GM19193 (cell line): ENCODE results near the gene MSI2.

Experiments
- POLR2A ChIP-seq: IDR thresholded peaks from 4 replicates; pipeline ENCODE4 v1.6.1; 2011; ENCODE audit not compliant: insufficient read depth, insufficient read length; ENCODE audit errors: extremely low read depth

The MSI2 gene

DNA sequence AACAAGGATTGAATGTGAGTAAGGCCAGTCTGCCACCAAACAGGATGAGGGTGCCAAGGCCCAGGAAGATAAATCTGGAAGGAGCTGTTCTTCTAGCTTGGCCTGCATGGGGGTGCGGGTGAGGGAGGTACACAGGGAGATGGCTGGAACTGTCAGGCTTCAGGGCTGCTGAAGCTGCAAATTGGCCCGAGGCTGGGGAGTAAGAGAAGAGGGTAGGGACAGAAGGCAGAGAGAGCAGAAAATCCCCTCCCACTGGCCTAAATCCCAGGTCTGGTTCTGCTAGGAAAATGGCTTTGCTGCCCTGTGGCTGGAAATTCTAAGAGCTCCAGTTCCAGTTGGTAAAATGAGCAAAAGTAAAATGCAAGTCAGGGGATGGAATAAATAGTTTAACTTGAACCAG lies 400.9 kb downstream of the MSI2 start:
- no peak for TF ChIP-seq POLR2A

DNA sequence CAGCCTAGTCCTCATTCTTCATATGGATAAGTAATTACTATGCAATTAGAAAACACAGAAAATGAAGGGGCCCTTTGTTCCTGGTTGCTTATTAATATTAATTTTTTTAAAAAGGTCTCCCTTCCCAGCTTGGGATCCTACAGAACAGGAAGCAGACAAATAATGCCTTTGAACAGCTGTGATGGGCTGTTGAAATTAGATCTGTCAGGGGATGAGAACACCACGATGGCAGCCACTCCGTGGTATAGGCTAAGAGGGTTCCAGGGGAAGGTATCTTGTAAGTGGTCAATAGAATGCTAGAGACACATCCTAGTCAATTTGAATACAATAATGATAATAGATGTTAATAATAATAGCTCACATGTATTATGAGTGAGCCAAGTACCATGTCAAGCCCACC lies 405.7 kb downstream of the MSI2 start:
- no peak for TF ChIP-seq POLR2A

DNA sequence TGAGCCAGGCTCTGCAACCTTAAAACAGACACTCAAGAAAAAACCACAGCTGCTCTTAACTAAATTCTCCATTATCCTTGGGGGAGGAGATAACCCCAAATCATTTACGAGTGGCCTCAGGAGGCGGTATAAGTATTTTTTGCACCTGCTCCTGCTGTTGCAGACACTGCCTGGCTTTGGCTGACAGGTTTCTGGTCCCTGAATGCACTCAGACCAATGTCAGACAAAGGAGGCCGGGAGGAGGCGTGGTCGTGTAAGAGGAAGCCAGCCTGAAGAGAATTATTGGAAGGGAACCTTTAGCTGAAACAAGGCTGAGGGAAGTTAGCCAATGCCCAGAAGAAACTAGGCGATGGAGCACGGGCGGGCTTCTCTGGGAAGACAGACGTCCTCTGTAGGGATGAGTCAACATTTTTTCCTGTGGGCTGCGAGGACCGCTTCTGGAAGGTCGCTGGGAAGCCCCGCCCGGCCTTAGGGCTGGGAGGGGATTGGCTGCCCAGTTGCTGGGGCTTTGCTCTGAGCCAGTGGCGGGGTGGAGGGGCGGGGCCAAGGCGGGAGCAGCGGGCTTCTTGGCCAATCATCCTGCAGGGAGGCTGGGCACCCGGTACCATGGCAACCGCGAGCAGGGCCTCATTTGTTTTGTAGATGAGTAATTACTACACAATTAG lies 406.5 kb downstream of the MSI2 start:
- TF ChIP-seq POLR2A, result no peak

DNA sequence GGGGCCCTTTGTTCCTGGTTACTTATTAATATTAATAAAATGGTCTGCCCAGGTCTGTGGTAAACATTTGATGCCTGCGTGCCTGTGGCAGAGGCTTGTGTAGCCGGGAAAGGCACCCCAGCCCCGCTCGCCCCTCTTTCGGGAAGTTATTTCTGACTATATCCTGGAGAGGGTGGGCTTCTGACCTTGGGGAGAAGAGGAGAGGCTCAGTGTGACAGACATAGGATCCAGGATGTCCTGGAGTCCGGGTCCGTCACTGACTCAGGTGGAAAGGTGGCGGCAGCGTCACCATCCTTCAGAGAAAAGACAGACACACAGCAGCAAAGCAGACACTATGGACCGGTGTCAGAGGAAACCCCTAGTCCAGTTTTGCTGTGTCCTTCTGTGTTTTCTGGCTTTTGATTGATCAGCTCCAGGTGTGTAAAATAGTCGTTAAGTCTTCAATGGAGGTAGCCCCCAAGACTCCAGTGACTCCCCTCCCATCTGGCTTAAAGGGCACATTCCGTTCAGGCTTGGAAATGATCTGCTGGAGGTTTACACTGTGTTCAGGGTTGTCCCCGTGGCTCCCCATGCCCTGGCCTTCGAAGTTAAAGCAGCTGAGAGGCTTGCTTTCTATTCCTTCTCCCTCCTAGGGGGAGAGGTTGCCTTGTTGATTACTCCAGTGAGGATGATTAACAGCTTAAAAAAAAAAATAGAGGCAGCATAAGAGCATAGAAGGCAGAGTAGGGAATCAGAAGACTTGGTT lies 407.2 kb downstream of the MSI2 start:
- TF ChIP-seq POLR2A, result no peak

DNA sequence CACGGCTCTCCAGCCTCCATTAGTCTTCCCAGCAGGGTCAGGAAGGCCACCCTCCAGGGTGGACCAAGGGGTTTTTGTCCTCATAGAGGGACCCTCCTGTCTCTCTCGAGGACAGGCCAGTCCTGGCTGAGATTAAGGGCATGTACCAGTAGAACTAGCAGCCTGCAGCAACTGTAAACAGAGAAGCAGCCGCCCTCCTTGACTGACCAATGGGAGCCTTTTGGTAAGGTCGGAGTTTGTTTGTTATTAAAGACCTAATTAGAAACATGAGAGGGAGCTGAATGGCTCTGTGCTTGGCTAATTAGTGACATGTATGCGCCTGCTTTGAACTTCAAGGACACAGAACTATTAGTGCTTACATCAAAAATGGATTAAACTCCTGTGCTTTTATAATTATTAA lies 408.8 kb downstream of the MSI2 start:
- TF ChIP-seq POLR2A, result no peak

DNA sequence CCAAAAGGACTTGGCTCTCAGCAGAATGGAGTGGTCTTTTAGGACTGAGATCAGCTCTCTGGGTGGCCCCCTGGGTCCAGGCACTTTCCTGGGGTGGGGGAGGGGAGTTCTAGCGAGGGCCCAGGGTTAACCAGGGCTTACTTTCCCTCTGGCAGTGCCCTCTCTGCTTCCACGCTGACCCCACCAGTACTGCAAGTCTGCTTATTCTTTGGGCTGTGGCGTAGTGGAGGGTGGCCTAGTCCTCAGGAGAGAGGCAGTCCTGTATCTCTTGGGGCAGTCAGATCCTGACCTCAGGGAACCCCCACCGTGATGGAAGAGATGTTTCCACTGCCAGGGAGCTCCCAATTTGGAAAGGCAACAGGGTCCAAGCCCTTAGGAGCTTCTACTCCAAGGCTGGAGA lies 409.4 kb downstream of the MSI2 start:
- TF ChIP-seq POLR2A, result no peak

DNA sequence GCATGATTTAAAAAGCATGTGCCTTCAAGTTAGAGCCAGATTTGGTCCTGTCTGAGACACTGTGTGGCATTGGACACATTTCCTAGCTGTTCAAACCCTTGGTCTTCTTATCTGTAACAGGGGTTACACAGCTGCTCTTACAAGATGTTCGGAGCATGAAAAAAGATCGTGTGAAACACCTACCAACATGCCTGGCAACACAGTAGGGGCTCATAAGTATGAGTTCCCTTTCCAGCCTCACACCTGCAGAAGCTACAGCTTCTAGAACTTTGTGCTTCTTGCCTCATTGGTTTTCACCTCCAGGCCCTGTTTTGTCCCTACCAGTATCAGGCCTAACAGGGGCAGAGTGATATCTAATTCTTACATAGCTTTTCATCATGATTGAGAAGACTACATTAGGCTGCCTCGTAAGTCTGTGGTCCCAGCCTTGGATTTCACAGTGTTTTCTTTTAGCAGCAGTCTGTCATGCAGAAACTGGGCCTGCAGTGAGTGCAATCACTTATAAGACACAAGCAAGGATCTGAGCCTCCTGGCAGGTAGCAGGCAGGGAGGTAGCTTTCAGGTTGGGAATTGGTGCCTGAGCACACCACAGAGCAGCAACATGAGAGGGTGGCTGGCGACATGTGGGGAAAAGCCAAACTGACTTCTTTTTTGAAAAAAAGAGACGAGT lies 410.0 kb downstream of the MSI2 start:
- no peak for TF ChIP-seq POLR2A

DNA sequence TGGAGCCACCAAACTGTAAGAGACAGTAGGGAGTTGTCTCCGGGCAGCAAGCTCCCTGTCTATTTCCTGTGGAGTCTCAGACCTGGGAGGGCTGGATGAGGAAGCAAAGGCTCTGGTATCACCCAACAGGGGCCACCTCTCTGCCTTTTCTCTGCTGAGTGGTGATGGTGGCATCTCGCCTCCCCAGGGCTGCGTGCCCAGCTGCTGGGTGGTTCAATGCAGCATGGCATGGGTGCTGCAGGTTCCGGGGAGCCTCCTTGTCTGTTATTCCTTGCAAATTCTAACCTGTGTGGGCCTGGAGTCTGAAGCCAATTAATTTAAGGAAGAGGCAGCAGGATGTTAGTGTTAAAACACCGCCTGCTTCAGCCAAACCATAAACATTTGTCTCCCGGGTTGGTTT lies 410.6 kb downstream of the MSI2 start:
- TF ChIP-seq POLR2A, result no peak

DNA sequence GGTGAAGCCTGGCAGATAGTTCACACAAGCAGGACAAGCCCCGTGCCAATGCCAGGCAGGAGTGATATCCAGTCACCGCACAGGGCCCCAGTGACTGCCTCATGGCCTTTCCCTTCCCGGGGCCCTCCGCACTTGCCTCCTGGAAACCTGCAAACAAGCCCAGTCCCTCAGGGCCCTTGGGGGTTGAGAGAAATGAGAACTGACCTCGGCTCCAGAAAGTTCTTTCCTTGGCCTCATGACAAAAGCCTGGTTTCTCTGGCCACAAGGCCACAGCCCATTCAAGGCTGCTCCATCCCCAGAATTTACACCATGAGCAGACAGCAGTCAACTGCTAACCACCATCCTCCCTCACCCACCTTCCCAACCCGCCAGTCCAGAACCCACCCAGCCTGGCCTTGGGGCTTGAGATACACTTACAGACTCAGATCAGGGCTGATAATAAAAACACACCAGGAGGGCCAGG lies 411.2 kb downstream of the MSI2 start:
- no peak for TF ChIP-seq POLR2A

DNA sequence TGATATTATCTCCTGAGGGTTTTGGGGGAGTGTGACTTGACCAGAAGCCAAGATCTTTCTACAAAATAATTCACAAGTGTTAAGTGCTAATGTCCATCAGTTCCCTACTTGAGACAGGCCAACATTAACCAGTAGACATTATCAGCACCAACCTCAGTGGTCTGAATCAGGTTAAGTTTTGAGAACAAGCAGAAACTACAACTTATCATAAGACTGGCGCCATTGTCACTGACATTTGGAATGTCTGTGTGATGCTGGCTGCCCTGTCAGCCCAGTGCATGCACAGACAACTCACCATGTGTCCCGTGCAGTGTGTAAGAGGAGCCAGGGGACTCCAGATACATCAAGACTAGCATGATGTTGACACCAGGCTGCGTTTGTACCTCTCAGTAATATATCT lies 412.0 kb downstream of the MSI2 start:
- no peak for TF ChIP-seq POLR2A

DNA sequence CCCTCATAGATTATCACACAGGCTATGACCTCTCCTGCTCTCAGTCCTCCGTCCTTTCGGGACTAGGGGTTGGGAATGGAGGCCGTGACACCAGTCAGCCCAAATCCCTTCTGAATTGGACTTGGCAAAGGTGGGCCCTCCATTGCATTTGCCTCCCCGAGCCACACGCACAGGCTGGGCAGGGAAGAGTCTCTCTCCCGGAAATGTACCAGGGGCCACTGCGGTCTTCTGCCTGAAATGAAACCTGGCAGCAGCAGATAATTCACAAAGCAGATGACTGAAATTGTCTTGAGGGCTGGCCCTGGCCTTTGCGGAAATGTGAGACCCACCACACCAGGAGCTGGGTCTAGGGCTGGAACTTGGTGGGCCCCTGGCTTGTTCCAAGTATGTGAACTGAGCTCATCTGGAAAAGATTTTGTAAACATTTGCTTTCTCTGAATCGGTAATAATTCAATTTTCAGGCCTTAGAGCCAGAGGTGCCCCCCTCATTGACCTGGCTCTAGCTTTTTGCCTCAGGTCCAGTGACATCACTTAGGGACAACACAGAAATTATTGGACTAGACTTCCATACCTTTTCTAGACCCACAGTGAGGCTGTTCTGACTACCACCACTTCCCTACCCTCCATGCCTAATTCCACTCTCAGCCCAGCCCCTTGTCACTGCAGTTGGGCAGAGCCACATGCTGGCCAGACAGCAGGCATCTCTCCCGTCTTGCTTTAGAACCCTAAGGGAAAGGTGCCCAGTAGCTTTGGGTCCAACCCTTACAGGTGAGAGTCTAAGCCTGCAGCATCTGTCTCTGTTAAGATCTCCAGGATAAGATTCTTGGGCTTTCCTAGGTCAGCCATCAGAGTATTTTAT lies 413.6 kb downstream of the MSI2 start:
- TF ChIP-seq POLR2A, result no peak

DNA sequence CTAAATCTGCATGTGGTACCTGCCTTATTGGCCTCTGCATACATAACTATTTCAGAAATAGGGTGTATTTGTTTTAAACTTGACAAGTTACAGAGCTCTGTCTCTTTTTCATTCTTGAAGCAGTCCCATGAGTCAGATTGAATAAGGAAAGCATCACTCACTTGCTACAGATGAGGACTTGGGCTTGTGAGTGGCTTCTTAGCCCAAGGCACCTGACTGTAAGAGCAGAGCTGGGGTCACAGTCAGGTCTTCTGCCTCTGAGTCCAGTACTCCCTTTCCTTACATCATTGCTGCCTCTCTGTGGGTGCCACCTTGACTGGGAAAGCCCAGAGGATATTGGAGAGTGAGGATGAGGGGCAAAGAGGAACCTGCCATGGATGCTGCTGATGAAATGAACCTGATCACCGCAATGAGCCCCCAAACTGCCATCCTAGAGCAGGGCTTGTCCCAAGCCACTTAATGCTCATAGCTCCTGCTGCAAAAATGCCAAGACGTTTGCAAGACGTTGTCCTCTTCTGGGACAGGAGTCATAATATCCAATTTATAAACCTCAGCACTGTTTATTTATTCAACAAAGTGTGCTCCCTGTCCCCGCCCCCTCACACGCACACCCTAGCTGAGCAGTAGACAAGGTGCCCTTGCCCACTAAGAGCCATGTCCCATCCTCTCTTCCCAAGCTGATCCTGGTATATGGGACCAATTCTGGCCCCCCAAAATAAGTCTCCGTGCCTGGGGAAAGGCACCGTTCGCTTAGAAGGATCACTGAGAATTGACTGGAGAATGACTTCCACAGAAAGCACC lies 414.6 kb downstream of the MSI2 start:
- TF ChIP-seq POLR2A, result no peak

DNA sequence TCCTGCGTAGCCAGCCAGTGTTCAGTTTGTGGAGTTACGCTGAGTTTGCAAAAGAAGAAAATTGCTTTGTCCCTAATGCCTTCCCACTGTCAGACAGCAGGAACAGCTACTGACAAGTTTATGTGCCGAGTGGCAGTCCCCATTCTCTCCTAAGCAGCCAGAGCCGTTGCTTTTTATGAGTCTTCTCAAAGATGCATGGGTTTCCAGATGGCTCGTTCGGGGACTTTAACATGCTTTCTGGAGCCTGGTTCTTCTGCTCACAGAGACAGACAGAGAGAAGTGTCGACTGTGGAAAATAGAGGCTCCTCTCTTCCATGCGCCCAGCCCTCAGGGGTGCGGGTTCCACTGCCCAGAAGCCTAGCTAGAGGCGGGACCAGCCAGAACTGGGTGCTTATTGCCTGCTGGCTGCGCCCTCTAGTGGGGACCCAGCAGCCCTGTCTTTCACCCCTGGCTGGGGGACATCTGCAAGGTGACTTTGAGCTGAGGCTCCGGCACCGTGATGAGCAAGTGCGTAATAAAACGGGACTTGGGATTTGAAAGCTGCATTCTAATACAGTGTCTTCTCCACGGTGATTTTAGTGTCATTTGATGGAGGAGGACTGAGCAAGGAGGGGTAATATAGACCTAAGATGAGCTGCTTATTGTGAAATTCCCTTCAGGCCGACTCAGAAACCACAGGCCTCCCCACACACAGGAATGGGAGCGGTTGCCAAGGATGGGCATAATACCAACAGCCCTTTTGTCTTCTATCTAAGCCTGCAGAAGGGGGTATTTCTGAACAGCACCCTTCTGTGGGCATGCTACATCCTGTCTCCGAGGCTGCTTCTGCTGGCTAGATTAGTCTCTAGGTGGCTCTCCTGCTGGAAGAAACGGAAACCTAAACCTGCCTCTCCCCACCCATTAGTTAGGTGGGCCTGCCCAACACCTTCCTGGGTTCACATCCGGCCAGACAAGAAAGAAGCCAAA lies 415.6 kb downstream of the MSI2 start:
- TF ChIP-seq POLR2A, result no peak
